DMS114 treated with DMSO at 0.1 percent for 48 hours (cell line): Measurements from ENCODE around the gene BARX1.
A peak's percentile ranks its signal among the peaks of the same experiment; 100 is the strongest.
"Not testable (repeated sequence)": the region's sequence is repeated elsewhere in the genome, so short reads cannot be mapped to it uniquely, and the experiment has no call there.

ENCODE experiments used
- DNase-seq: peaks from one replicate; lab custom pipeline; 2025; ENCODE audit not compliant: unreplicated experiment; lab: John Stamatoyannopoulos, UW

Gene BARX1

GRCh38 chr9:93967020-93967803, 12.1 kb upstream of the BARX1 start:
- DNase-seq: no peak

GRCh38 chr9:93965830-93966577, 10.8 kb upstream of the BARX1 start:
- DNase-seq: no peak

- DNase-seq: no peak
Measured at GRCh38 chr9:93964685-93965084, 9.5 kb upstream of the BARX1 start.

- no peak for DNase-seq
Measured at GRCh38 chr9:93963969-93964368, 8.8 kb upstream of the BARX1 start.

GRCh38 chr9:93963489-93963888, 8.3 kb upstream of the BARX1 start:
- DNase-seq: not testable (repeated sequence)

GRCh38 chr9:93962561-93963440, 7.6 kb upstream of the BARX1 start:
- peak; percentile 65 for DNase-seq

GRCh38 chr9:93962017-93962416, 6.9 kb upstream of the BARX1 start:
- DNase-seq: no peak

- DNase-seq: no peak
Measured at GRCh38 chr9:93960971-93961841, 6.1 kb upstream of the BARX1 start.

GRCh38 chr9:93960221-93960970, 5.2 kb upstream of the BARX1 start:
- no peak for DNase-seq

- no peak for DNase-seq
Measured at GRCh38 chr9:93959739-93960154, 4.6 kb upstream of the BARX1 start.

GRCh38 chr9:93958819-93959682, 3.9 kb upstream of the BARX1 start:
- DNase-seq: no peak

- DNase-seq: no peak
Measured at GRCh38 chr9:93958121-93958818, 3.1 kb upstream of the BARX1 start.

GRCh38 chr9:93955981-93956784, 1.0 kb upstream of the BARX1 start:
- no peak for DNase-seq

- DNase-seq: no peak
Measured at GRCh38 chr9:93954434-93955061, 607 bp downstream of the BARX1 start.

GRCh38 chr9:93953496-93954433, 1.4 kb downstream of the BARX1 start:
- DNase-seq: no peak
